Lower lobe of right lung (tissue), 2 donors: ENCODE measurements around the gene TMEM38B. TPM values are rescaled to one million over a fixed set of nuclear protein-coding genes. Genes with fewer than 3 reads are reported as not detected.

Source experiments
- ATAC-seq, 2 donors: fragments of 200-7000 bp; cut with Tn5 transposase; one replicate each; pipeline ENCODE4 v1.9.1; 2020 to 2022; ENCODE audit warnings: mild to moderate bottlenecking in 2 of 2, moderate library complexity in 2 of 2
- DNase-seq: peaks from one replicate; pipeline ENCODE4 v3.0.0-alpha.2; 2020
- H3K27ac ChIP-seq: fragments of 200-600 bp; one replicate; pipeline ENCODE4 v1.8.0; 2022
- H3K27me3 ChIP-seq: fragments of 200-600 bp; one replicate; pipeline ENCODE4 v1.8.0; 2022; ENCODE audit warnings: low read depth
- H3K36me3 ChIP-seq: fragments of 200-600 bp; one replicate; pipeline ENCODE4 v1.8.0; 2022; ENCODE audit warnings: mild to moderate bottlenecking
- H3K4me1 ChIP-seq: fragments of 200-600 bp; one replicate; pipeline ENCODE4 v1.8.0; 2022
- H3K4me3 ChIP-seq: fragments of 200-600 bp; one replicate; pipeline ENCODE4 v1.8.0; 2022; ENCODE audit warnings: mild to moderate bottlenecking
- H3K9me3 ChIP-seq: fragments of 200-600 bp; one replicate; pipeline ENCODE4 v1.8.0; 2022
- CTCF ChIP-seq: fragments of 200-600 bp; IDR thresholded peaks from one replicate; pipeline ENCODE4 v1.8.0; 2022; ENCODE audit warnings: antibody characterized with exemption, mild to moderate bottlenecking
- intact Hi-C: fragments of 100-400 bp; cut with DNase I; formaldehyde crosslinking; loops from one replicate; pipeline ENCODE4 v1.11.0; 2022
- total RNA-seq: library from RNA; stranded (reverse); fragmentation: NEBNext Ultra II Directional; extraction: Animal tissue kit (Norgen Biotek cat#: 25700); gene quantifications from one replicate; pipeline ENCODE4 v1.2.1, GENCODE V29; 2021
- donor health status: DM: no; HTN: yes; CAD: no; lungs with severe emphysema.

TMEM38B gene
- total RNA-seq, 1 donor from 2014 or later = 10.9 TPM

GRCh38 chr9:105676351-105676923, 17.9 kb upstream of the TMEM38B start:
- Histone ChIP-seq H3K27ac (no peak overlapping the region), H3K9me3 (no peaks in the 10 kb centered on the region), H3K36me3 (no peaks in the 10 kb centered on the region), H3K4me1 (no peaks in the 10 kb centered on the region), H3K27me3 (peaks cover 3% of the 10 kb centered on the region), H3K4me3 (no peak overlapping the region)
- intact Hi-C loops = no loop called here
- DNase-seq = no peak
- ATAC-seq = no peak
- TF ChIP-seq CTCF = no peak

- H3K9me3 ChIP-seq = no peaks in the 10 kb centered on the region
- no peaks in the 10 kb centered on the region for H3K4me1 ChIP-seq
- no peak for DNase-seq
- no peaks in the 10 kb centered on the region for H3K36me3 ChIP-seq
- no peak for ATAC-seq
- intact Hi-C loops = no loop called here
- H3K27me3 ChIP-seq = peaks cover 3% of the 10 kb centered on the region
- H3K4me3 ChIP-seq = no peak overlapping the region
- H3K27ac ChIP-seq = no peak overlapping the region
- TF ChIP-seq CTCF = no peak
Observed at GRCh38 chr9:105678163-105678562, 16.2 kb upstream of the TMEM38B start.

- Histone ChIP-seq H3K27ac (no peak overlapping the region), H3K27me3 (peaks cover 3% of the 10 kb centered on the region), H3K4me3 (no peak overlapping the region), H3K9me3 (no peaks in the 10 kb centered on the region), H3K36me3 (no peaks in the 10 kb centered on the region), H3K4me1 (no peaks in the 10 kb centered on the region)
- DNase-seq (no peak), ATAC-seq (no peak)
- intact Hi-C loops = no loop called here
- TF ChIP-seq CTCF = no peak
Observed at GRCh38 chr9:105678781-105679180, 15.6 kb upstream of the TMEM38B start.

GRCh38 chr9:105679257-105680022, 14.9 kb upstream of the TMEM38B start:
- intact Hi-C loops = no loop called here
- Histone ChIP-seq H3K9me3 (no peaks in the 10 kb centered on the region), H3K4me3 (no peak overlapping the region), H3K27ac (no peak overlapping the region), H3K4me1 (no peaks in the 10 kb centered on the region), H3K36me3 (no peaks in the 10 kb centered on the region), H3K27me3 (no peaks in the 10 kb centered on the region)
- ATAC-seq (no peak), DNase-seq (no peak)
- TF ChIP-seq CTCF = no peak

GRCh38 chr9:105681313-105681712, 13.0 kb upstream of the TMEM38B start:
- intact Hi-C loops = no loop called here
- Histone ChIP-seq H3K36me3 (no peaks in the 10 kb centered on the region), H3K27me3 (no peaks in the 10 kb centered on the region), H3K9me3 (no peaks in the 10 kb centered on the region), H3K4me1 (no peaks in the 10 kb centered on the region), H3K27ac (no peak overlapping the region), H3K4me3 (no peak overlapping the region)
- no peak for TF ChIP-seq CTCF
- DNase-seq = no peak
- no peak for ATAC-seq
